LNCAP (cell line): ENCODE results near the gene HOXD1.

Experiments
- CTCF ChIP-seq: fragments of 450-650 bp; IDR thresholded peaks from 2 replicates; pipeline ENCODE4 v1.5.1; 2017; ENCODE audit warnings: mild to moderate bottlenecking

The HOXD1 gene

GRCh38 chr2:176177580-176178037 lies 10.9 kb upstream of the HOXD1 start:
- no peak for TF ChIP-seq CTCF

DNA sequence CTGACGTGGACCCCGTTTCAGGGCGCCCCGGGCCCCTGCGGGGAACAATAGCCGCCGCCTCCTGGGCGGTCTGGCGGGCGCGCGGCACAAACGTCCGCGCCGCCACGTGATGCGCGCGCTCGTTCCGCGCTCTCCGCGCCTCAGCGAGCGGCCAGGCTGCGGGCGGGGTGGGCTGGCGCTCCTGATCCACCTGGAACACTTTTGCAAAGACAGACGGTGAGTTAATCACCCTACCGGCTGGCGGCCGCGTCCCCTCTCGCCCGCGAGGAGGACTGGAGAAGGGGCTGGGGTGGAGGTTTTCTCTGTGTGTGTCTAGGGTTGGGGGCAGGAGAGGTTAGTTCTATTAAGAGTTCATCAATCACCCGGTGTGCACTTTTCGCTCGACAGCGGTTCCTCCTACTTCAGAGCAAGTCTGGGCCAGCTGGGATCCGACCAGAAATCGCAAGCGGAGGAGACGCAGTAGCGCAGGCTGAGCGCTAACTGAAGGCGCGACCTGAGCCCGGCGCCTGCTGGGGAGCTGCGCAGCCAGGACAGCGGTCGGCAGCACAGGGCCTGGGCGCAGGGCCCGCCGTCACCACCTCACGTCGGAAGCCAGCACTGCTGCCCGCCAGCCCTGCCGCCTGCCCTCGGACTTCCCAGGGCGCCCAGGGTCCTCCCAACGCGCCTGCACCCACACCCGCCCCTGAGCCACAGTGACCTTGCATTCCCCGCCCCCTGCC lies 10.3 kb upstream of the HOXD1 start:
- no peak for TF ChIP-seq CTCF

GRCh38 chr2:176178757-176179295 lies 9.6 kb upstream of the HOXD1 start:
- TF ChIP-seq CTCF, result no peak

- TF ChIP-seq CTCF, result no peak
These were observed 6.9 kb upstream of the HOXD1 start for GRCh38 chr2:176181551-176181950.

DNA sequence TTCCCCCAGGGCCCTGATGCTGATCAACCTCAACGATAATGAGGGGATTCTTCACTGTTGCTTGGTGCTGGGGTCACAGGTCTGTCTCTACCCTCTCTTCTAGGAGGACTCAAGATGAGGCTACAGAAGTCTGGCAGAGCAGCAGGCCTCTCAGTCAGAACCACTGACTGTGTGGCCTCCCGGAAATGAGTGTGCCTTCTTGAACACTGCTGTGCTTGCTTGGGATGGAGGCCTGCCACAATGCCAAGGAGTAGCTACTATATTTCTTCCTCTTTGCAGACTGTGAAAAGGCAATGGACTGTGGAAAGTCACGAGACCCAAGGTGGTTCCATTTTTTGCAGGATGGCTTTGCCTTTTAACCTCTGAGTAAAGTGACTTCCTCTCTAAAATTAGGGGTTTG lies 5.8 kb upstream of the HOXD1 start:
- no peak for TF ChIP-seq CTCF

DNA sequence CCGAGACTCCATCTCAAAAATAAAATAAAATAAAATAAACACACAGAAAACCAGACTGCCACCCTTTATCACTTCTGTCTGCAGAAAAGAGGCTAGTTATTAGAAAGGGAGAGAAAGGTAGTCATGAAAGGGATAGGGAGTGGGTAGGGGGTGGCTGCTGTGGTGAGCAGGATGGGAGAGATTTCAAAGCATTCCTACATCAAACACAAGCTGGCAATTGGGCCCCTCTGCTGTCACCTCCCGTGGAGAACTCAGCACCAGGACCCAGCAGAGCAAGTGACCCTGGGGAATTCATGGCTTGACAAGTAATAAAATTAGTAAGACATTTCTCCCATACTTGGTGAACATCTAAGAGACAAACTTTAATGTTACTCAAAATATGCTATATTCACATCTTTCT lies 3.7 kb upstream of the HOXD1 start:
- TF ChIP-seq CTCF, result no peak

- TF ChIP-seq CTCF, result no peak
These were observed 2.4 kb upstream of the HOXD1 start for GRCh38 chr2:176186024-176186423.
